Endothelial cell of umbilical vein (primary cell): ENCODE data around the gene MTMR6. TPM values are rescaled to one million over a fixed set of nuclear protein-coding genes. Genes with fewer than 3 reads are reported as not detected.

ENCODE experiments used
- BruUV-seq: library from RNA; stranded (reverse); fragments of 400-500 nt; replicated peaks from 2 replicates; lab custom pipeline; 2021; lab: Mats Ljungman, UMichigan
- CTCF ChIA-PET: fragments of 300-600, 350-600 bp; sonication (Branson Sonifier 250); formaldehyde crosslinking; loops from one replicate; lab custom pipeline; 2021; ENCODE audit warnings: antibody characterized with exemption, inconsistent platforms; lab: Charles Lee
- POLR2A ChIA-PET: fragments of 300-600, 350-600 bp; sonication (Branson Sonifier 250); formaldehyde crosslinking; loops from one replicate; lab custom pipeline; 2021; ENCODE audit warnings: antibody characterized with exemption, inconsistent platforms; lab: Charles Lee
- DNase-seq: peaks from one replicate; pipeline ENCODE4 v3.0.0-alpha.2; 2011; ENCODE audit warnings: low read depth, low spot score
- FAIRE-seq: peaks from 2 replicates; lab custom pipeline; 2011; peaks lifted over from hg19 to GRCh38; lab: Jason Lieb, UNC
- H2AFZ ChIP-seq: 2 replicates; pipeline ENCODE4 v1.6.0; 2012; ENCODE audit warnings: low read depth, low read length, control low read depth, inconsistent platforms
- H3K27ac ChIP-seq: 2 replicates; pipeline ENCODE4 v1.5.1; 2011; ENCODE audit warnings: low read depth, mild to moderate bottlenecking, control low read depth, low read length, moderate library complexity; ENCODE audit not compliant: insufficient read depth
- H3K27me3 ChIP-seq, 2 experiments: 2 replicates each; pipeline versions ENCODE4 v1.6.0 to v1.6.1; 2011; ENCODE audit warnings: low read length in 2 of 2, mixed read lengths in 1 of 2; ENCODE audit not compliant: control insufficient read depth in 2 of 2, insufficient read depth in 2 of 2
- H3K36me3 ChIP-seq, 2 experiments: 2 replicates in 1 of 2; 3 replicates in 1 of 2; pipeline ENCODE4 v1.5.1; 2011; ENCODE audit warnings: low read length in 2 of 2, mild to moderate bottlenecking in 1 of 2, moderate library complexity in 1 of 2; ENCODE audit not compliant: control insufficient read depth in 2 of 2, insufficient read depth in 2 of 2; ENCODE audit errors: extremely low read depth in 1 of 2
- H3K4me1 ChIP-seq: 3 replicates; pipeline ENCODE4 v1.5.1; 2011; ENCODE audit warnings: mild to moderate bottlenecking, low read length; ENCODE audit not compliant: control insufficient read depth, insufficient read depth; ENCODE audit errors: extremely low read depth
- H3K4me2 ChIP-seq: 2 replicates; pipeline ENCODE4 v1.6.1; 2011; ENCODE audit warnings: low read length, control low read depth, mixed read lengths; ENCODE audit not compliant: insufficient read depth
- H3K4me3 ChIP-seq, 3 experiments: fragments of 200-600 bp in 1 of 3; sonication (generic), shearing (Covaris generic) in 1 of 3; replicated peaks in 1 of 3; 2 replicates each; pipeline ENCODE4 v1.5.1; 2011 to 2016; ENCODE audit warnings: control low read depth in 3 of 3, low read length in 3 of 3, mild to moderate bottlenecking in 2 of 3, inconsistent platforms in 1 of 3, low read depth in 1 of 3, moderate library complexity in 1 of 3; ENCODE audit not compliant: insufficient read depth in 1 of 3
- H3K79me2 ChIP-seq: 2 replicates; pipeline ENCODE4 v1.6.0; 2012; ENCODE audit warnings: low read length, inconsistent platforms; ENCODE audit not compliant: control insufficient read depth, insufficient read depth
- H3K9ac ChIP-seq: replicated peaks from 2 replicates; pipeline ENCODE3; 2011; ENCODE audit warnings: low read length, control low read depth; ENCODE audit not compliant: insufficient read depth; ENCODE audit errors: extremely low read depth
- H3K9me1 ChIP-seq: replicated peaks from 3 replicates; pipeline ENCODE4 v1.6.0; 2011; ENCODE audit warnings: mild to moderate bottlenecking, low read length; ENCODE audit not compliant: control insufficient read depth, insufficient read depth; ENCODE audit errors: extremely low read depth
- H3K9me3 ChIP-seq: replicated peaks from 2 replicates; pipeline ENCODE4 v1.5.1; 2012; ENCODE audit warnings: low read length, inconsistent platforms; ENCODE audit not compliant: control insufficient read depth, insufficient read depth
- H4K20me1 ChIP-seq: replicated peaks from 2 replicates; pipeline ENCODE3; 2011; ENCODE audit warnings: mild to moderate bottlenecking, low read length; ENCODE audit not compliant: control insufficient read depth, insufficient read depth; ENCODE audit errors: extremely low read depth
- EZH2 ChIP-seq: IDR thresholded peaks from 2 replicates; pipeline ENCODE4 v1.6.1; 2012; ENCODE audit warnings: borderline replicate concordance, low read depth, mild to moderate bottlenecking, moderate library complexity, low read length, inconsistent platforms; ENCODE audit not compliant: severe bottlenecking
- FOS ChIP-seq: IDR thresholded peaks from 2 replicates; pipeline ENCODE4 v1.6.1; 2011; ENCODE audit warnings: mild to moderate bottlenecking, low read length, moderate library complexity, borderline replicate concordance; ENCODE audit not compliant: insufficient read depth
- GATA2 ChIP-seq: IDR thresholded peaks from 2 replicates; pipeline ENCODE4 v1.7.0; 2011; ENCODE audit warnings: low read depth, mild to moderate bottlenecking, moderate library complexity, mixed read lengths, low read length; ENCODE audit not compliant: insufficient read length, insufficient read depth
- JUN ChIP-seq: IDR thresholded peaks from 2 replicates; pipeline ENCODE4 v1.6.1; 2011; ENCODE audit warnings: borderline replicate concordance, low read depth; ENCODE audit not compliant: insufficient read length, insufficient read depth
- MYC ChIP-seq: IDR thresholded peaks from one replicate; pipeline ENCODE4 v1.6.1; 2011; ENCODE audit warnings: mild to moderate bottlenecking, low read depth, low read length
- POLR2A ChIP-seq: IDR thresholded peaks from 2 replicates; pipeline ENCODE4 v1.6.1; 2012; ENCODE audit warnings: low read depth, mild to moderate bottlenecking, control low read depth, low read length
- POLR2AphosphoS5 ChIP-seq: IDR thresholded peaks from 2 replicates; pipeline ENCODE4 v1.6.1; 2012; ENCODE audit warnings: low read depth, mild to moderate bottlenecking, control low read depth, low read length, moderate library complexity; ENCODE audit not compliant: insufficient read depth
- dilution Hi-C: fragments of 300-500 bp; cut with MboI; formaldehyde crosslinking; loops from one replicate; pipeline ENCODE4 v1.15.0; 2019; ENCODE audit warnings: low sequenced_read_pairs; ENCODE audit not compliant: extremely low pct_ligation_motif_present
- intact Hi-C: fragments of 100-400 bp; cut with micrococcal nuclease; formaldehyde crosslinking; loops from one replicate; pipeline ENCODE4 v1.10.0; 2022
- polyA plus RNA-seq, 4 experiments: library from polyadenylated mRNA; depleted of rRNA in 3 of 4; stranded (reverse) in 3 of 4; unstranded in 1 of 4; fragments of >200 nt; gene quantifications; 2 replicates each; pipeline versions ENCODE4 v1.2.1 to v1.2.3, GENCODE V29; 2011 to 2012; ENCODE audit warnings: missing spikeins in 1 of 4
- total RNA-seq: library from RNA; stranded (reverse); gene quantifications from 2 replicates; pipeline ENCODE4 v1.2.3, GENCODE V29; 2021
- TF ChIP-seq, protein P1 (sequence below): IDR thresholded peaks from 2 replicates; pipeline ENCODE4 v1.6.1; 2011; ENCODE audit not compliant: insufficient read depth, insufficient read length
- TF ChIP-seq, protein P2 (sequence below), 2 donors: IDR thresholded peaks; 1 replicate in 1 of 2; 2 replicates in 1 of 2; pipeline ENCODE4 v1.5.1; 2011; ENCODE audit warnings: low read length in 2 of 2, mild to moderate bottlenecking in 2 of 2, moderate library complexity in 2 of 2, control low read depth in 1 of 2, inconsistent platforms in 1 of 2, low read depth in 1 of 2; ENCODE audit not compliant: insufficient read depth in 1 of 2; ENCODE audit errors: extremely low read depth in 1 of 2

Gene MTMR6
- total and polyA plus RNA-seq, 2 donors (not counting 3 experiments of a cell fraction or from before 2014, with no cell fraction given): 10.2 to 20.9 TPM

DNA sequence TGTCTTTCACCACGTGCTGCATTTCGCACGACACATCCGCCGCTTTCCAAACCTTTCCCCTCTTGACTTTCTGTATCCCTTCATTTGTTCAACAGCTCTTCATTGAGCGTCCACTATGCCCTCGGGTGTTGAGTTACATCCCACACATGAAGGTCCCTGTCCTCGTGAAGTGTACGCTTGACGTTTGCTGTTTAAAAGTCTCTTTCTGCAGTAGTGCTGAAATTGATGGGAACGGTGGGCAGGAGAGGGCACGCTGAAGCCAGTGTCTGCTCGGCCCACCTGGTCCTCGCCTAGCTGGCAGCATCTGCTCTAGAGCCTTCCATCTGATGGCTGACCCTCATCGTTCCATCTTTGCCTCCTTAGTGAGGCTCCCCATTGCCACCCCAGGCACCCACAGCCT, 59.6 kb downstream of the MTMR6 start:
- FAIRE-seq: no peak

DNA sequence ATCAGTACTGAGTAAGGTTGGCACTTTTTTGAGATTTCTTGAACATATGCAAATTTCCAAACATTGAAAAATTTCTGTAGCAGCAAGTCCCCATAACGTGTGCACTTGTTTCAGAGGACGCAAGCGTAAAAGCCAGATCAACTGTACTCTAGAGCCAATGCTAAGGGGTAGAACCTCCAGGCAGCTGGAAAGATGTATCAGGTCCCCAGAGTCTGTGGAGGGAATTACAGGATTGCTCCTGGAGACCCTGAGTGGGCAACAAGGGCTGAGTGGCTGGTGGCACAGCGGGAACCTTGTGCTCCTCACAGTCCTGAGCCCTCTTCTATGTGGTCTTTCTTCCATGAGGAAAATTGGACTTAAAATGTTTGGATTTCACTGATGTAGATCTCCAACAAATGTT, 61.3 kb downstream of the MTMR6 start:
- Histone ChIP-seq H3K4me2 (no peak overlapping the region), H3K27ac (no peak overlapping the region), H3K4me1 (no peaks in the 10 kb centered on the region), H3K9ac (no peak overlapping the region), H3K9me1 (no peaks in the 10 kb centered on the region), H4K20me1 (no peaks in the 10 kb centered on the region), H3K36me3 (no peaks in the 10 kb centered on the region), H3K79me2 (no peaks in the 10 kb centered on the region), H2AFZ (no peak overlapping the region), H3K27me3 (peaks cover 0 to 2% of the 10 kb centered on the region in 2 experiments), H3K9me3 (no peaks in the 10 kb centered on the region), H3K4me3 (no peak overlapping the region)
- no TSS peak for BruUV-seq
- ChIA-PET POLR2A (no interaction called here), CTCF (no interaction called here)
- intact Hi-C loops (no loop called here), dilution Hi-C loops (no loop called here)
- DNase-seq (no peak), FAIRE-seq (no peak)
- TF ChIP-seq, protein P1, sequence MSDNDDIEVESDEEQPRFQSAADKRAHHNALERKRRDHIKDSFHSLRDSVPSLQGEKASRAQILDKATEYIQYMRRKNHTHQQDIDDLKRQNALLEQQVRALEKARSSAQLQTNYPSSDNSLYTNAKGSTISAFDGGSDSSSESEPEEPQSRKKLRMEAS: no peak
- TF ChIP-seq JUN (no peak), EZH2 (no peak), POLR2A (no peak), POLR2AphosphoS5 (no peak), GATA2 (no peak), MYC (no peak), FOS (no peak)
- TF ChIP-seq, protein P2, sequence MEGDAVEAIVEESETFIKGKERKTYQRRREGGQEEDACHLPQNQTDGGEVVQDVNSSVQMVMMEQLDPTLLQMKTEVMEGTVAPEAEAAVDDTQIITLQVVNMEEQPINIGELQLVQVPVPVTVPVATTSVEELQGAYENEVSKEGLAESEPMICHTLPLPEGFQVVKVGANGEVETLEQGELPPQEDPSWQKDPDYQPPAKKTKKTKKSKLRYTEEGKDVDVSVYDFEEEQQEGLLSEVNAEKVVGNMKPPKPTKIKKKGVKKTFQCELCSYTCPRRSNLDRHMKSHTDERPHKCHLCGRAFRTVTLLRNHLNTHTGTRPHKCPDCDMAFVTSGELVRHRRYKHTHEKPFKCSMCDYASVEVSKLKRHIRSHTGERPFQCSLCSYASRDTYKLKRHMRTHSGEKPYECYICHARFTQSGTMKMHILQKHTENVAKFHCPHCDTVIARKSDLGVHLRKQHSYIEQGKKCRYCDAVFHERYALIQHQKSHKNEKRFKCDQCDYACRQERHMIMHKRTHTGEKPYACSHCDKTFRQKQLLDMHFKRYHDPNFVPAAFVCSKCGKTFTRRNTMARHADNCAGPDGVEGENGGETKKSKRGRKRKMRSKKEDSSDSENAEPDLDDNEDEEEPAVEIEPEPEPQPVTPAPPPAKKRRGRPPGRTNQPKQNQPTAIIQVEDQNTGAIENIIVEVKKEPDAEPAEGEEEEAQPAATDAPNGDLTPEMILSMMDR (IDR thresholded peaks at IDR 0.05; ENCODE audit: extremely low read depth in 1 of 2, insufficient read depth in 1 of 2, low read depth in 1 of 2, low read length in 2 of 2): no peak

More for the DNA sequence above, 59.6 kb downstream of the MTMR6 start:
- CTCF ChIA-PET: interaction anchor here (1.6 kb wide), 1 partner anchor 148 kb away, joined by 5 read pairs; no protein-coding TSS in a partner anchor
- no peaks in the 10 kb centered on the region for H3K36me3 ChIP-seq
- no peaks in the 10 kb centered on the region for H3K9me1 ChIP-seq
- POLR2A ChIA-PET: no interaction called here
- H3K9ac ChIP-seq: no peak overlapping the region
- H3K79me2 ChIP-seq: no peaks in the 10 kb centered on the region
- H3K4me3 ChIP-seq: no peak overlapping the region
- no peaks in the 10 kb centered on the region for H3K9me3 ChIP-seq
- no peak overlapping the region for H2AFZ ChIP-seq
- BruUV-seq: no TSS peak
- no peak for TF ChIP-seq MYC
- no peak for TF ChIP-seq GATA2
- TF ChIP-seq JUN: no peak
- TF ChIP-seq, protein P2 (IDR thresholded peaks at IDR 0.05; ENCODE audit: extremely low read depth in 1 of 2, insufficient read depth in 1 of 2, low read depth in 1 of 2, low read length in 2 of 2): no peak
- H3K4me2 ChIP-seq: no peak overlapping the region
- no peaks in the 10 kb centered on the region for H4K20me1 ChIP-seq
- DNase-seq: no peak
- dilution Hi-C loops (no loop called here), intact Hi-C loops (no loop called here)
- H3K27me3 ChIP-seq: peaks cover 0 to 2% of the 10 kb centered on the region in 2 experiments
- no peak overlapping the region for H3K27ac ChIP-seq
- H3K4me1 ChIP-seq: no peaks in the 10 kb centered on the region
